Stimulated activated CD4-positive, alpha-beta T cell treated with anti-CD3 and anti-CD28 coated beads, Interleukin-2, amount 100 ng/mL, for 48 hours (primary cell): ENCODE measurements around the gene UQCRQ.
"Not testable (repeated sequence)": the region's sequence is repeated elsewhere in the genome, so short reads cannot be mapped to it uniquely, and the experiment has no call there.

Source experiments
- DNase-seq, 2 donors: peaks; one replicate each; pipeline ENCODE4 v3.0.0-alpha.2; 2020

Gene UQCRQ

GRCh38 chr5:132834057-132834456 lies 32.4 kb upstream of the UQCRQ start:
- DNase-seq: no peak

DNA sequence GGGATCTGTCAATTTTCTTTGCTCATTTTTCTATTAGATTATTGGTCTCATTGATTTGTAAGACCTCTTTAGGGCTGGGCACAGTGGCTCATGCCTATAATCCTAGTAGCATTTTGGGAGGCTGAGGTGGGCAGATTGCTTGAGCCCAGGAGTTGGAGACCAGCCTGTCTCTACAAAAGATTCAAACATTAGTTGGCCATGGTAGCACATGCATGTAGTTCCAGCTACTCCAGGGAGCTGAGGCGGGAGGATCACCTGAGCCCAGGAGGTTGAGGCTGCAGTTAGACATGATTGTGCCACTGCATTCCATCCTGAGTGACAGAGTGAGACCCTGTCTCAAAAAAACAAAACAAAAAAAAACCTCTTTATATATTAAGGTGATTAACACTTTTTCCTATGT lies 29.6 kb upstream of the UQCRQ start:
- DNase-seq: no peak

DNA sequence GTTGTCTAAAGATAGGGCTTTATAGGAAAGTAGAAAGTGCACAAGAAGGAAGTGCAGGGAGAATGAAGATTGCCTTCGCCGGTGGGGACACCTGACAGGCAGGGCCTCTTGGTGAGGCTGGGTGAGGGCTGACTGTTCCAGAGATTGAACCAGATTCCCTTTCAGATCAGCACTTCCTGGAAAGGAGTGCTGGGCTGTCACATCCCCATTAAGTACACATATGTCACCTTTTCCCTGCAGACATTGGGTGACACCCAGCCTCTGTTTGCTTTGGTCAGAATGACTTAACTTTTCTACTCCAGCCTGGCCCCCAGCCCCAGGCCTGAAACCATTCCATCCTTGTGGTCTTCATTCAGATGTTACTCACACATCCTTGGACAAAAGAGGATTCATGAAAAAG lies 28.6 kb upstream of the UQCRQ start:
- no peak for DNase-seq

- DNase-seq: no peak
Measured at GRCh38 chr5:132838516-132839282, 27.7 kb upstream of the UQCRQ start.

- no peak for DNase-seq
Measured at GRCh38 chr5:132839426-132840301, 26.8 kb upstream of the UQCRQ start.

GRCh38 chr5:132840313-132840712 lies 26.1 kb upstream of the UQCRQ start:
- no peak for DNase-seq

- DNase-seq: no peak
Measured at GRCh38 chr5:132840896-132841295, 25.5 kb upstream of the UQCRQ start.

- no peak for DNase-seq
Measured at GRCh38 chr5:132841305-132841704, 25.1 kb upstream of the UQCRQ start.

DNA sequence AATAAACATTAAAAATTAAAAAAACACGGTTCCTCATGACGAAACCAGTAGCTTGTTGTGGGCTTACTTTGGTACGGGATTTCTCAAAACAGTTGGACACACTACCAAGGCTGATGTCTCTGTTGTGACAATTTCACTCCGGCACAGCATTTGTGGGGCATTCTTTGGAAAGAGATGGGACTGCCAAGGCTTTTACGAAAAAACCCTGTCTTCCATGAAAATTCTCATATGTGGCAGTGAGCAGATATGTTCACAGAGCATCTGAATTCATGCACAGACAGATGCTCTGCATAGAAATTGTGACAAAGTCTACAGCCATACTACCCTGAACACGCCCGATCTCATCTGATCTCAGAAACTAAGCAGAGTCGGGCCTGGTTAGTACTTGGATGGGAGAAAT lies 18.2 kb upstream of the UQCRQ start:
- no peak for DNase-seq

GRCh38 chr5:132849347-132849746 lies 17.1 kb upstream of the UQCRQ start:
- no peak for DNase-seq

DNA sequence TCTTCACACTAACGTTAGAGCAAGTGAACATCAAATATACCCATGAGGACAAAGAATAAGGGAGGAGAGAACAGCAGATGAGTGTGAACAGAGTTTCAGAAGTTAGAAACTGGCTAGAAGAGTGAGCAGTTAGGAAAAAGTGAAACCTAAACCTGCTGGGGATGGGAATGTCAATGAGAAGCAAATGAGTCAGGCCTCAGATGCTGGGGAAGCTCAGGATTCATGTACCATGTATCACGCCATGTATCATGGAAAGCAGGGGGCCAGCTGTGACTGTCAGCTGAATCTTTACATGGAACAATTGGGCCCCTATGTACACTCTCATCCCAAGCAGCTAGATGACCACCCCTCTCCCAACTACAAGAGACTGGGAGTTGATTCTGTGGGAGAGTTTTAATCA lies 16.4 kb upstream of the UQCRQ start:
- no peak for DNase-seq

GRCh38 chr5:132853323-132853722 lies 13.1 kb upstream of the UQCRQ start:
- DNase-seq: no peak

DNA sequence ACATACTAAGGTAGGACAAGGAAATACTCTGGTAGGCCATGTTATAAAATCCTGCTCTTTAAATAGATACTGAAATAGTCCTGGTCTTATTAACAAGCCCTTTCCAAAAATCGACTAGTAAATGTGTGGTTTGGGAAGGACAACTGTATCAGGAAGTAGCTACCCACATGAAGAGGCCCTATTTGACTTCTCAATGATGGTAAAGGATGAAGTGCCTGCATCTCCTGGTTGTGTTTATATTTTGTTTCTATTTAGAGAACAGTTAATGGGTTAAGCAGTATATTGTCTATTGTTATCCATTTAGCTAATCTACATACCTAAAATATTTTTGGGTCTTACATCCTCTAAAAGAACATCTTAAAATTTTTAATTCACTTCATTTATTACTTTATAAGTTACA lies 12.7 kb upstream of the UQCRQ start:
- DNase-seq: no peak

DNA sequence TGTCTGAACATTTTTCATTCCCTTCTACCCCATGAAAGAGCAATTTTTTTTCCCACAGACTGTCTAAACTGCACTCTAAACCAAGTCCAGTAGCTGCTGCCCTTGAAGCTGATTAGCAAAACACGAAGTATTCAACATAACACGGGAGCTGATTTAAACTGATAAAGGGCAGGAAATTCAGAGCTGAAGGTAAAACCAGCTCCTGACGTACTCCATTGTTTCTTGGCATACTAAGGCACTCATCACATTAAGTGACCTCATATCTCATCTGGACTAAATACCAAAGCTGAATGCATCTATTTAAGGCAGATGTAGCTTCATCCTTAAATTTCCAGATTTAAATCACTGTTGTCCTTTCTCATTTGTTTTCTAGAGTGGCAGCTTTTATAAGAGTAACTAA lies 12.1 kb upstream of the UQCRQ start:
- no peak for DNase-seq

- DNase-seq: not testable (repeated sequence)
Measured at GRCh38 chr5:132854992-132855391, 11.4 kb upstream of the UQCRQ start.

GRCh38 chr5:132856011-132856410 lies 10.4 kb upstream of the UQCRQ start:
- no peak for DNase-seq

- no peak for DNase-seq
Measured at GRCh38 chr5:132859889-132860437, 6.5 kb upstream of the UQCRQ start.

GRCh38 chr5:132860742-132861141 lies 5.7 kb upstream of the UQCRQ start:
- DNase-seq: no peak

GRCh38 chr5:132865668-132866341 lies 637 bp upstream of the UQCRQ start:
- no peak for DNase-seq

DNA sequence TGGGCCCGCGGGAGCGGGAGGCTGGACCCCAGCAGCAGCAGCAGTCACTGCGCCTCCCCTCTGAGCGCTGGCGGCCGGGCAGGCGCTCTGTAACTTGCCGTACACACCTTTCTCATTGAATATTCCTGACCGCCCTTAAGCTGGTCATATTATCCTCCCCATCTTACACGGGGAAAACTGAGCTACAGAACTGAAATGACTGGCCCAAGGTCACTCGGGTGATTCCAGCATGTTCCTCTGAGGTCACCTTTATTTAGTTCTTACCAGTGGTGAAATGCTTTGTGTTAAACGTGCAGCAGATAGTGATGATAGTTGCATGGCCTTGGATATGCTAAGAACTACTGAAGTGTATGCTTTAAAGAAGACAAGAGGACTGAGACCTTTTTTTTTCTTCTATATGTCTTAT lies 607 bp downstream of the UQCRQ start:
- no peak for DNase-seq

GRCh38 chr5:132868754-132869153 lies 2.3 kb downstream of the UQCRQ start:
- no peak for DNase-seq

GRCh38 chr5:132870801-132871200 lies 4.4 kb downstream of the UQCRQ start:
- no peak for DNase-seq
